ENCODE results near the gene C1orf21. TPM values are rescaled to one million over a fixed set of nuclear protein-coding genes. Genes with fewer than 3 reads are reported as not detected.
A peak's percentile ranks its signal among the peaks of the same experiment; 100 is the strongest.

C1orf21 gene
- total and polyA plus RNA-seq, 8 donors = 4.1 to 13.9 (median 7.7) TPM

DNA sequence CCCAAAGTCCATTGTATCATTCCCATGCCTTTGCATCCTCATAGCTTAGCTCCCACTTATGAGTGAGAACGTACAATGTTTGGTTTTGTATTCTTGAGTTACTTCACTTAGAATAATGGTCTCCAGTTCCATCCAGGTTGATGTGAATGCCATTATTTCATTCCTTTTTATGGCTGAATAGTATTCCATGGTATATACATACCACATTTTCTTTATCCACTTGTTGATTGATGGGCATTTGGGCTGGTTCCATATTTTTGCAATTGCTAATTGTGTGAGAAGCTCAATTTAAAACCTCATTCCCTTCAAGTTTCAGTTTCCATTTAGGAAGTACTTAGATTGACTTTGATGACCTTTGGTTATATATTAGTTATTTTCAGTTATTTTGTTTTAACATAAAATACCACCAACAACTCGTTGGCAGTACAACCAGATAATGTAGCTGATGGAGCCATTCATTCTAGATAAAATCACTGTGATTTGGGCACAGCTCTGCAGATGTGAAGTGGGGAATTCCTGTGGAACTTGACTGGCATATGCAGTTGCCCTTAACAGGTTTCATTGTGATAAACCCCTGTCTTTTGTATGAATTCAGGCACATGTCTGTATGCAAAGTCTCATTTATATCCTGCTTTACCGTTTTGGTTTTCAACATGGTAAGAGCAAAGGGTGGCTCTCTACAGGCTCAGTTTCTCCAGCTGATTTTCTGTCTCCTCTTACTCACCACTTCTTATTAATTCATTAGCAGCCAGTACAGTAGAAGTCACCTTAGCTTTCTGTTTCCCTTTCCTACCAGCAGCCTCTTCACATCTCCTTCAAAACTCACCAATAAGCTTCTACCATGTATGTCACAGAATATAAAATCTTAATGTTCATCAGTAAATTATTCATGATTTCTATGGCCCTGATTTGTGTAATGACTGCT is 170.9 kb downstream of the C1orf21 start:
- intact Hi-C loops (cut with DNase I) = no loop called here
- no peak for TF ChIP-seq CTCF (IDR thresholded peaks at IDR 0.05)
- FAIRE-seq (no peak), ATAC-seq (no peak), DNase-seq (no peak)
- H3K4me1 ChIP-seq = peaks cover 0 to 8% (median 3%) of the 10 kb centered on the region in 3 donors
- no peaks in the 10 kb centered on the region for H3K36me3 ChIP-seq
- no peaks in the 10 kb centered on the region for H3K9me3 ChIP-seq
- WGBS, 2 donors = 70 to 74% methylated on average over 3 of the region's 3 CpGs
- no peak overlapping the region for H3K27ac ChIP-seq
- no peaks in the 10 kb centered on the region for H3K27me3 ChIP-seq
- no peak overlapping the region for H3K4me3 ChIP-seq

DNA sequence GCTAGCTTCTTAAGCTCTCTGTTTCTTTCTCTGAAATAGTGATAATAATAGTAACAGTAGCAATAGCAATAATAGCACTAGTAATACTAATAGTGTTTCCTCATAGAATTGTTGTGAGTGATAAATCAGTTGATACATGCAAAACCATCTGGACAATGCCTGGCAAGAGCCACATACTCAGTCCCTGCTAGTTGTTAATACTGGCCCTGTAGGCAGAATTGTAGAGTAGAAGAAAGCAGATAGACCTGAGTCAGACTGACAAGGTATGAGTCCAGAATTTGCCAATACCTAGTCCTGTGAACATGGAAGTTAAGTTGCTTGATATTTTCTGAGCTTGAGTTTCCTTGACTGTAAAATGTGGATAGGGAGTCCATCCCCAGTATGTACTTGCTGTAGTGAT is 171.9 kb downstream of the C1orf21 start:
- H3K36me3 ChIP-seq = no peaks in the 10 kb centered on the region
- H3K27ac ChIP-seq = no peak overlapping the region
- H3K27me3 ChIP-seq = no peaks in the 10 kb centered on the region
- no peak for TF ChIP-seq CTCF (IDR thresholded peaks at IDR 0.05)
- no peaks in the 10 kb centered on the region for H3K9me3 ChIP-seq
- peaks cover 0 to 9% (median 8%) of the 10 kb centered on the region in 3 donors for H3K4me1 ChIP-seq
- no peak for FAIRE-seq
- intact Hi-C loops (cut with DNase I) = no loop called here
- H3K4me3 ChIP-seq = no peak overlapping the region
- ATAC-seq = no peak
- no peak for DNase-seq

- H3K4me1 ChIP-seq = peaks cover 0 to 9% (median 8%) of the 10 kb centered on the region in 3 donors
- ATAC-seq = no peak
- no peak for TF ChIP-seq CTCF (IDR thresholded peaks at IDR 0.05)
- H3K27me3 ChIP-seq = no peaks in the 10 kb centered on the region
- no peak overlapping the region for H3K27ac ChIP-seq
- H3K9me3 ChIP-seq = no peaks in the 10 kb centered on the region
- FAIRE-seq = no peak
- WGBS, 2 donors = 93 to 100% methylated on average over 1 of the region's 1 CpG
- H3K4me3 ChIP-seq = no peak overlapping the region
- no peak for DNase-seq
- H3K36me3 ChIP-seq = no peaks in the 10 kb centered on the region
- intact Hi-C loops (cut with DNase I) = no loop called here
Observed at GRCh38 chr1:184559117-184559713, 172.4 kb downstream of the C1orf21 start.

DNA sequence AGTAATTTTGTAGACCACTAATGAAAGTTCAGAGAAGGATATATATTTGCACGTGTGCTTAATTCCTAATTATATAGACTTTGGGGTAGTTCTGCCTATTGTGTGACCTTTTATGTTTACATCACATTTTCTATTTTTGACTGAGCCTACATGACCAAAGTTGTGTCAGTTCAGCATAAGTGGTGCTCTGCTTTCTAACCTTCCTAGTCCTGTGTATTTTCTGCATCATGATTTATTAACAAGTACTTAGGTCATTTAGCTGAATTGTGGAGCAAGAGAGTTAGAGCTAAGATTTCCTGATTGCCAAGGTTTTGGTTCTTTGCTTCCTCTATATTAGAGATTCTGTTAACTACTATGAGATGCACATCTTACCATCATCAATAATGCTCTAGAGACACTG is 176.0 kb downstream of the C1orf21 start:
- intact Hi-C loops (cut with DNase I) = loop anchor here in 1 of 3 donors (10.0 kb wide), 1 partner anchor 318 kb away; no protein-coding TSS in a partner anchor
- FAIRE-seq = no peak

More for the DNA sequence above, 176.0 kb downstream of the C1orf21 start:
- DNase-seq = no peak
- peak in 1 of 4 donors; percentile 22 for ATAC-seq
- TF ChIP-seq CTCF (IDR thresholded peaks at IDR 0.05) = no peak
- WGBS, 2 donors = 23 to 25% methylated on average over 1 of the region's 1 CpG
- H3K4me3 ChIP-seq = no peak overlapping the region
- H3K27me3 ChIP-seq = no peaks in the 10 kb centered on the region
- no peaks in the 10 kb centered on the region for H3K36me3 ChIP-seq
- H3K9me3 ChIP-seq = no peaks in the 10 kb centered on the region
- no peak overlapping the region for H3K27ac ChIP-seq
- peaks cover 0 to 9% (median 8%) of the 10 kb centered on the region in 3 donors for H3K4me1 ChIP-seq
